Loucy (cell line): ENCODE data around the gene ATP11C.

ENCODE experiments used
- H2AFZ ChIP-seq: fragments of 200-600 bp; sonication (generic); 2 replicates; pipeline ENCODE4 v1.6.0; 2016; ENCODE audit warnings: antibody characterized with exemption, mild to moderate bottlenecking, low read length, moderate library complexity
- H3F3A ChIP-seq: fragments of 200-600 bp; 2 replicates; pipeline ENCODE4 v1.6.0; 2016; ENCODE audit warnings: antibody characterized with exemption, low read depth, mild to moderate bottlenecking
- H3K27me3 ChIP-seq: fragments of 200-600 bp; sonication (generic); 2 replicates; pipeline ENCODE4 v1.6.1; 2014; ENCODE audit warnings: low read length, mild to moderate bottlenecking; ENCODE audit not compliant: insufficient read depth, poor library complexity, severe bottlenecking
- H3K36me3 ChIP-seq: fragments of 200-600 bp; sonication (generic); 2 replicates; pipeline ENCODE4 v1.6.1; 2016; ENCODE audit warnings: low read length; ENCODE audit not compliant: insufficient read depth
- H3K4me1 ChIP-seq: fragments of 200-600 bp; sonication (generic); 2 replicates; pipeline ENCODE4 v1.5.1; 2014; ENCODE audit warnings: low read length, mild to moderate bottlenecking; ENCODE audit not compliant: insufficient read depth, poor library complexity, severe bottlenecking
- H3K4me2 ChIP-seq: fragments of 200-600 bp; sonication (generic); 2 replicates; pipeline ENCODE4 v1.6.0; 2014; ENCODE audit warnings: antibody characterized with exemption, low read length, low read depth, mild to moderate bottlenecking; ENCODE audit not compliant: poor library complexity, severe bottlenecking
- H3K4me3 ChIP-seq: fragments of 200-600 bp; sonication (generic); 2 replicates; pipeline ENCODE4 v1.5.1; 2014; ENCODE audit warnings: low read length, mild to moderate bottlenecking, mixed read lengths; ENCODE audit not compliant: poor library complexity, severe bottlenecking
- H3K79me2 ChIP-seq: fragments of 200-600 bp; sonication (generic); 2 replicates; pipeline ENCODE4 v1.6.1; 2014; ENCODE audit warnings: low read length; ENCODE audit not compliant: insufficient read depth
- H3K9ac ChIP-seq: fragments of 200-600 bp; sonication (generic); 2 replicates; pipeline ENCODE4 v1.6.0; 2014; ENCODE audit warnings: mild to moderate bottlenecking, low read depth, low read length, moderate library complexity; ENCODE audit not compliant: poor library complexity, severe bottlenecking
- H3K9me2 ChIP-seq: fragments of 200-600 bp; sonication (generic); replicated peaks from 2 replicates; pipeline ENCODE4 v1.6.1; 2016; ENCODE audit warnings: low read depth, low read length, mixed read lengths
- H3K9me3 ChIP-seq: fragments of 200-600 bp; sonication (generic); 2 replicates; pipeline ENCODE4 v1.6.1; 2014; ENCODE audit warnings: mild to moderate bottlenecking, antibody characterized with exemption, low read length, low read depth; ENCODE audit not compliant: insufficient read depth
- H4K20me1 ChIP-seq: fragments of 200-600 bp; sonication (generic); 2 replicates; pipeline ENCODE4 v1.6.0; 2014; ENCODE audit warnings: antibody characterized with exemption, low read length, mild to moderate bottlenecking; ENCODE audit not compliant: insufficient read depth, poor library complexity, severe bottlenecking
- CTCF ChIP-seq: fragments of 200-600 bp; sonication (generic); conservative IDR thresholded peaks from 2 replicates; pipeline ENCODE4 v1.5.1; 2014; ENCODE audit warnings: mild to moderate bottlenecking, antibody characterized with exemption, low read length
- EZH2phosphoT487 ChIP-seq: fragments of 200-600 bp; IDR thresholded peaks from 2 replicates; pipeline ENCODE4 v1.6.1; 2018; ENCODE audit warnings: antibody characterized with exemption, mild to moderate bottlenecking, moderate library complexity, borderline replicate concordance

The ATP11C gene

GRCh38 chrX:139936259-139936658 lies 3.4 kb upstream of the ATP11C start:
- TF ChIP-seq EZH2phosphoT487 (no peak), CTCF (peak; percentile 42; the same call in 1 of the 2 replicates)
- H3K4me3 ChIP-seq, result no peak overlapping the region
- no peaks in the 10 kb centered on the region for H3K36me3 ChIP-seq
- no peaks in the 10 kb centered on the region for H4K20me1 ChIP-seq
- peaks cover 4% of the 10 kb centered on the region for H3K4me1 ChIP-seq
- H3K9me3 ChIP-seq, result no peaks in the 10 kb centered on the region
- no peak overlapping the region for H3K4me2 ChIP-seq
- no peak overlapping the region for H3K9ac ChIP-seq
- H2AFZ ChIP-seq, result peak overlapping the region; percentile 36; the same call in 1 of the 2 replicates
- H3K79me2 ChIP-seq, result peaks cover 6% of the 10 kb centered on the region
- no peaks in the 10 kb centered on the region for H3K27me3 ChIP-seq
- H3F3A ChIP-seq, result no peaks in the 10 kb centered on the region
- H3K9me2 ChIP-seq, result no peaks in the 10 kb centered on the region

GRCh38 chrX:139933904-139934303 lies 1.1 kb upstream of the ATP11C start:
- peak overlapping the region; percentile 85 for H3K4me3 ChIP-seq
- peak overlapping the region; percentile 76 for H3K9ac ChIP-seq

GRCh38 chrX:139932073-139932900 lies 566 bp downstream of the ATP11C start:
- Histone ChIP-seq H3K9ac (peak overlapping the region; percentile 83), H3K36me3 (no peaks in the 10 kb centered on the region), H3K4me3 (peak overlapping the region; percentile 85), H3F3A (no peaks in the 10 kb centered on the region), H3K9me2 (no peaks in the 10 kb centered on the region), H2AFZ (peak overlapping the region; percentile 70; the same call in 1 of the 2 replicates), H3K4me1 (peaks cover 20% of the 10 kb centered on the region), H3K27me3 (no peaks in the 10 kb centered on the region), H3K79me2 (peaks cover 42% of the 10 kb centered on the region), H4K20me1 (peaks cover 25% of the 10 kb centered on the region), H3K4me2 (peak overlapping the region; percentile 93), H3K9me3 (no peaks in the 10 kb centered on the region)
- TF ChIP-seq CTCF, result no peak
- TF ChIP-seq EZH2phosphoT487, result no peak

More at GRCh38 chrX:139933904-139934303, 1.1 kb upstream of the ATP11C start:
- Histone ChIP-seq H2AFZ (peak overlapping the region; percentile 97), H4K20me1 (peaks cover 19% of the 10 kb centered on the region), H3K4me2 (peak overlapping the region; percentile 78), H3K36me3 (no peaks in the 10 kb centered on the region), H3K4me1 (peaks cover 15% of the 10 kb centered on the region), H3K9me3 (no peaks in the 10 kb centered on the region), H3F3A (no peaks in the 10 kb centered on the region), H3K27me3 (no peaks in the 10 kb centered on the region), H3K79me2 (peaks cover 30% of the 10 kb centered on the region), H3K9me2 (no peaks in the 10 kb centered on the region)
- TF ChIP-seq CTCF, result no peak
- TF ChIP-seq EZH2phosphoT487, result no peak
